GM12878 (cell line): ENCODE results near the gene MMP12. TPM values are rescaled to one million over a fixed set of nuclear protein-coding genes. Genes with fewer than 3 reads are reported as not detected.
"Not testable (repeated sequence)": the region's sequence is repeated elsewhere in the genome, so short reads cannot be mapped to it uniquely, and the experiment has no call there.

Source experiments
- ATAC-seq: fragments of 200-7000 bp; cut with Tn5 transposase; 3 replicates; pipeline ENCODE4 v1.9.1; 2020; ENCODE audit warnings: mild to moderate bottlenecking, moderate library complexity
- BruUV-seq: library from RNA; stranded (reverse); fragments of 400-500 nt; replicated peaks from 2 replicates; lab custom pipeline; 2021; lab: Mats Ljungman, UMichigan
- CTCF ChIA-PET: fragments of 300-600 bp; sonication (Branson Sonifier 250); formaldehyde crosslinking; extraction: SDS; loops from one replicate; lab custom pipeline; 2021; ENCODE audit warnings: inconsistent platforms; lab: Yijun Ruan, JAX
- POLR2A ChIA-PET: fragments of 350-600 bp; formaldehyde crosslinking; extraction: SDS; loops from one replicate; lab custom pipeline; 2021; ENCODE audit warnings: inconsistent platforms; lab: Charles Lee
- RAD21 ChIA-PET: fragments of 300-600 bp; sonication (Branson Sonifier 250); formaldehyde crosslinking; loops from one replicate; lab custom pipeline; 2023; ENCODE audit warnings: antibody characterized with exemption; ENCODE audit not compliant: unreplicated experiment; lab: Charles Lee
- SMC1A ChIA-PET: fragments of 300-600 bp; sonication (Branson Sonifier 250); formaldehyde crosslinking; loops from one replicate; lab custom pipeline; 2023; ENCODE audit not compliant: unreplicated experiment, uncharacterized antibody; lab: Charles Lee
- DNase-seq: peaks from one replicate; pipeline ENCODE4 v3.0.0-alpha.2; 2011; ENCODE audit warnings: low read depth, low spot score
- FAIRE-seq: peaks from 3 replicates; lab custom pipeline; 2011; peaks lifted over from hg19 to GRCh38; lab: Jason Lieb, UNC
- H2AFZ ChIP-seq: 2 replicates; pipeline ENCODE4 v1.6.0; 2011; ENCODE audit warnings: low read depth, low read length, control low read depth; ENCODE audit not compliant: control insufficient read depth
- H3K27ac ChIP-seq: 2 replicates; pipeline ENCODE4 v1.5.1; 2011; ENCODE audit warnings: control low read depth; ENCODE audit not compliant: control insufficient read depth, insufficient read depth
- H3K27me3 ChIP-seq, 2 experiments: replicated peaks in 1 of 2; 2 replicates each; pipeline versions ENCODE4 v1.6.0 to v1.6.1; 2011; ENCODE audit warnings: low read length in 1 of 2; ENCODE audit not compliant: control insufficient read depth in 2 of 2, insufficient read depth in 2 of 2
- H3K36me3 ChIP-seq, 2 experiments: 2 replicates each; pipeline ENCODE4 v1.5.1; 2011; ENCODE audit warnings: low read length in 1 of 2; ENCODE audit not compliant: control insufficient read depth in 2 of 2, insufficient read depth in 2 of 2
- H3K4me1 ChIP-seq: 2 replicates; pipeline ENCODE4 v1.6.1; 2011; ENCODE audit warnings: mild to moderate bottlenecking, low read length, moderate library complexity, mixed read lengths; ENCODE audit not compliant: control insufficient read depth, insufficient read depth
- H3K4me2 ChIP-seq: 2 replicates; pipeline ENCODE4 v1.6.0; 2011; ENCODE audit warnings: control low read depth; ENCODE audit not compliant: control insufficient read depth, insufficient read depth
- H3K4me3 ChIP-seq: fragments of 200-600 bp; sonication (generic); 2 replicates; pipeline ENCODE4 v1.5.1; 2016
- H3K79me2 ChIP-seq: 2 replicates; pipeline ENCODE4 v1.6.0; 2011; ENCODE audit warnings: low read length; ENCODE audit not compliant: control insufficient read depth, insufficient read depth
- H3K9ac ChIP-seq: 2 replicates; pipeline ENCODE4 v1.8.0; 2011; ENCODE audit warnings: low read length, control low read depth, mixed read lengths; ENCODE audit not compliant: control insufficient read depth, insufficient read depth
- H3K9me3 ChIP-seq: replicated peaks from 3 replicates; pipeline ENCODE4 v1.5.1; 2011; ENCODE audit warnings: mild to moderate bottlenecking, low read length; ENCODE audit not compliant: control insufficient read depth, insufficient read depth
- H4K20me1 ChIP-seq: 2 replicates; pipeline ENCODE4 v1.6.0; 2011; ENCODE audit not compliant: control insufficient read depth, insufficient read depth
- RAD51 ChIP-seq: fragments of 450-650 bp; IDR thresholded peaks from 2 replicates; pipeline ENCODE4 v1.6.1; 2016; ENCODE audit warnings: moderate library complexity, mild to moderate bottlenecking, inconsistent platforms
- TCF3 ChIP-seq: IDR thresholded peaks from 2 replicates; pipeline ENCODE4 v1.6.1; 2012; ENCODE audit warnings: low read depth, mild to moderate bottlenecking, low read length, borderline replicate concordance; ENCODE audit not compliant: insufficient read depth
- WGBS: methylation state at CpG from one replicate; pipeline ENCODE4 v1.1.6; 2016; ENCODE audit warnings: low lambda C conversion rate; ENCODE audit not compliant: insufficient replicate concordance, insufficient coverage; ENCODE audit errors: missing lambda C conversion rate; 5-methylcytosine and 5-hydroxymethylcytosine counted together
- in situ Hi-C: fragments of 300-500 bp; cut with MboI; formaldehyde crosslinking; loops from 9 replicates; pipeline ENCODE4 v1.14.3; 2018; ENCODE audit warnings: mixed read lengths
- intact Hi-C: fragments of 100-400 bp; cut with micrococcal nuclease; formaldehyde crosslinking; loops from one replicate; pipeline ENCODE4 v1.14.2; 2022; ENCODE audit not compliant: unreplicated experiment
- polyA plus RNA-seq, 11 experiments: library from polyadenylated mRNA; depleted of rRNA in 4 of 11; unstranded in 6 of 11; stranded (reverse) in 5 of 11; fragments of >200 nt; fragmentation: Nextera tagmentation in 4 of 11; fragmentation: Illumina TruSeq in 1 of 11; extraction: Ambion mirVana in 4 of 11; extraction: Trizol in 1 of 11; gene quantifications; 1 replicate in 1 of 11; 2 replicates in 10 of 11; pipeline versions ENCODE4 v1.2.1 to v1.2.3, GENCODE V29; 2011 to 2016; ENCODE audit warnings: inconsistent platforms in 2 of 11, missing spikeins in 2 of 11, low read depth in 1 of 11
- total RNA-seq, 4 experiments: library from RNA; depleted of rRNA in 3 of 4; stranded (reverse); fragments of >200 nt in 3 of 4; fragmentation: Illumina TruSeq in 1 of 4; extraction: Trizol in 1 of 4; gene quantifications; 2 replicates each; pipeline versions ENCODE4 v1.2.1 to v1.2.3, GENCODE V29; 2013 to 2021
- TF ChIP-seq, protein P1 (sequence below), 3 experiments: IDR thresholded peaks in 2 of 3; conservative IDR thresholded peaks in 1 of 3; 2 replicates each; pipeline ENCODE4 v1.5.1; 2011; ENCODE audit warnings: low read depth in 3 of 3, low read length in 3 of 3, mild to moderate bottlenecking in 3 of 3, control low read depth in 2 of 3, moderate library complexity in 2 of 3, inconsistent platforms in 1 of 3, mixed read lengths in 1 of 3; ENCODE audit not compliant: control insufficient read depth in 2 of 3, insufficient read depth in 1 of 3; ENCODE audit errors: extremely low read depth in 1 of 3

The MMP12 gene
- total and polyA plus RNA-seq, 10 of the 15 experiments (the other 5 are each of a cell fraction or from before 2014, with no cell fraction given), result 0.14 TPM; not detected in 9

DNA sequence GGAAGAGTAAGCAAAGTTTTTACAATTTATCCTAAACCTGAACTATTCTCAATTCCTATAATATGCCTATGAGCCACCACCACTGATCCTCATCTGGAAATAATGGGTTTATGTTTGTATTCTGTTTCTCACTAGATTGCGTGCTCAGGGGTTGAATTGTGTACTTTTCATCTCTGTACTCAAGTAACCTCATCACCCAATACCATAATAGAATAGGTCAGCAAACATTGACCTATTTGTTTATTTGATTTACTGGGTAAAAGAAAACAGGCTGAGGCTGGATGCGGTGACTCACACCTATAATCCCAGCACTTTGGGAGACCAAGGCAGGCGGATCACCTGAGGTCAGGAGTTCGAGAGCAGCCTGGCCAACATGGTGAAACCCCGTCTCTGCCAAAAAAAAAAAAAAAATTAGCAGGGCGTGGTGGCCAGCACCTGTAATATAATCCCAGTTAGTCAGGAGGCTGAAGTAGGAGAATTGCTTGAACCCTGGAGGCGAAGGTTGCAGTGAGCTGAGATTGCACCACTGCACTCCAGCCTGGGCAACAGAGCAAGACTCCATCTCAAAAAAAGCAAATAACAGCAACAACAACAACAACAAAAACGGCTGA lies 5.3 kb downstream of the MMP12 start:
- CTCF ChIA-PET, RAD21 ChIA-PET, H3K9me3 ChIP-seq, in situ Hi-C loops, H3K27me3 ChIP-seq, H3K4me2 ChIP-seq, ATAC-seq, DNase-seq, POLR2A ChIA-PET, H4K20me1 ChIP-seq, H3K9ac ChIP-seq, H3K27ac ChIP-seq, H3K4me1 ChIP-seq, H3K4me3 ChIP-seq, FAIRE-seq, BruUV-seq, H3K36me3 ChIP-seq, H3K79me2 ChIP-seq, H2AFZ ChIP-seq, intact Hi-C loops: not testable (repeated sequence)
- WGBS, result 17% methylated on average over 8 of the region's 8 CpGs
- SMC1A ChIA-PET, result interaction anchor here (1.9 kb wide), 1 partner anchor 46 kb away, joined by 5 read pairs; no protein-coding TSS in a partner anchor

DNA sequence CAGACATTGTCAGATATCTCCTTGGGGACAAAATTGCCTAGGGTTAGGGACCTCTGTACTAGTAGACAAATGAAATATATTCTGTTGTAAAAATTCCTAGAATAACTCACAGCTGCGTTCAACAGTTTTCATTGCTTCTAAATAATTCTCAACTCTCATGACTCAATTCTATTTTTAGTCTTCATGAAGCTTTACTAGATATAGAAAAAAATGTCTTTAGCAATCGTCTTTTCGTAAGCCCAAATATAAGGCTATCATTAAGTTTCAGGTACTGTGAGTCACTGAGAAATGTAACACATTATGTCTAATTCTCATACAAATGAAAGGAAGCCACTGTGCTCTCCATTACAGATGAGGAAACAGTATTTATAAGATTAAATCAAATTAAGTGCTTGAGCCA lies 6.4 kb downstream of the MMP12 start:
- no TSS peak for BruUV-seq
- no peak overlapping the region for H3K9ac ChIP-seq
- FAIRE-seq (no peak), DNase-seq (no peak), ATAC-seq (no peak)
- no peaks in the 10 kb centered on the region for H3K4me1 ChIP-seq
- no peaks in the 10 kb centered on the region for H3K9me3 ChIP-seq
- no peaks in the 10 kb centered on the region for H3K79me2 ChIP-seq
- no peak overlapping the region for H2AFZ ChIP-seq
- no peaks in the 10 kb centered on the region for H3K36me3 ChIP-seq
- 51% methylated on average over 3 of the region's 3 CpGs for WGBS
- H3K4me3 ChIP-seq, result no peak overlapping the region
- ChIA-PET SMC1A (no interaction called here), RAD21 (no interaction called here), CTCF (no interaction called here), POLR2A (no interaction called here)
- H3K27ac ChIP-seq, result no peak overlapping the region
- in situ Hi-C loops, result no loop called here
- TF ChIP-seq, protein P1, sequence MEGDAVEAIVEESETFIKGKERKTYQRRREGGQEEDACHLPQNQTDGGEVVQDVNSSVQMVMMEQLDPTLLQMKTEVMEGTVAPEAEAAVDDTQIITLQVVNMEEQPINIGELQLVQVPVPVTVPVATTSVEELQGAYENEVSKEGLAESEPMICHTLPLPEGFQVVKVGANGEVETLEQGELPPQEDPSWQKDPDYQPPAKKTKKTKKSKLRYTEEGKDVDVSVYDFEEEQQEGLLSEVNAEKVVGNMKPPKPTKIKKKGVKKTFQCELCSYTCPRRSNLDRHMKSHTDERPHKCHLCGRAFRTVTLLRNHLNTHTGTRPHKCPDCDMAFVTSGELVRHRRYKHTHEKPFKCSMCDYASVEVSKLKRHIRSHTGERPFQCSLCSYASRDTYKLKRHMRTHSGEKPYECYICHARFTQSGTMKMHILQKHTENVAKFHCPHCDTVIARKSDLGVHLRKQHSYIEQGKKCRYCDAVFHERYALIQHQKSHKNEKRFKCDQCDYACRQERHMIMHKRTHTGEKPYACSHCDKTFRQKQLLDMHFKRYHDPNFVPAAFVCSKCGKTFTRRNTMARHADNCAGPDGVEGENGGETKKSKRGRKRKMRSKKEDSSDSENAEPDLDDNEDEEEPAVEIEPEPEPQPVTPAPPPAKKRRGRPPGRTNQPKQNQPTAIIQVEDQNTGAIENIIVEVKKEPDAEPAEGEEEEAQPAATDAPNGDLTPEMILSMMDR (IDR thresholded peaks at IDR 0.05 in 2 of 3, conservative IDR thresholded peaks at IDR 0.05 in 1 of 3; ENCODE audit: control insufficient read depth in 2 of 3, extremely low read depth in 1 of 3, insufficient read depth in 1 of 3, low read depth in 3 of 3, low read length in 3 of 3), result no peak
- TF ChIP-seq RAD51 (no peak), TCF3 (no peak)
- H3K4me2 ChIP-seq, result no peak overlapping the region
- H3K27me3 ChIP-seq, result no peaks in the 10 kb centered on the region
- intact Hi-C loops, result no loop called here
- no peaks in the 10 kb centered on the region for H4K20me1 ChIP-seq
